Right kidney (tissue), 1 donor: ENCODE results near the gene SPRY4.

Experiments
- DNase-seq: peaks from one replicate; pipeline ENCODE4 v3.0.0-alpha.2; 2016

SPRY4 gene

DNA sequence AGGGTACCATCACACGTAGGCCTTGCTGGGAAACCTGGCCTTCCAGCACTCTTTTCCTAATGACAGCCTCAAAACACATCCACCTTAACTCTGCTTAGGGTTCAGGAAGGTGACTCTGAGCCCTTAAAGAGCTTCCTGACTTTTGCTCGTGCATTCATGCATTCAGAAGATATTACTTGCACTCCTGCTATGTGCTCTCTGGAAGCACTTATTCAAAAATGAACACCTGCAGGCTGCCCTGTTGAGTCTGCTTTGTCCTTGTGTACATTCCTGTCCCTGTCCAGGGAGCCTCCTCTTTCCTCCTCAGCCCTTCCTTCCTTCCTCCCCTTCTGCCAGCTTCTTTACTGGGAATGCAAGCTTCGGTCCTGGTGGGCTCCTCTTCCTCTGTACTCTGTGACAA is 61.5 kb downstream of the SPRY4 start:
- no peak for DNase-seq

DNA sequence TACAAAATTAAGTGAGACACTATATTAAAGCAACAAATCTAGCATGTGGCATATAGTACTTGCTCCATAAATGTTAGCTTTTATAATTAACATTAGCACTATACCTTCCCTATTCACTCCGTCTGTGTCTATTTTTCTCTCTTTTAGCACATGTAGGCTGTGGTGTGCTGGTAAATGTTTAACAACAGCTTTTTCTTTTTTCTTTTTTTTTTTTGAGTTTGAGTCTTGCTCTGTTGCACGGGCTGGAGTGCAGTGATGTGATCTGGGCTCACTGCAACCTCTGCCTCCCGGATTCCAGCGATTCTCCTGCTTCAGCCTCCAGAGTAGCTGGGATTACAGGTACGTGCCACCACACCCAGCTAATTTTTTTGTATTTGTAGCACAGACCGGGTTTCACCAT is 62.1 kb downstream of the SPRY4 start:
- DNase-seq, result no peak
